Fibroblast of lung (primary cell): Measurements from ENCODE around the gene OR2T27.

ENCODE experiments used
- EZH2 ChIP-seq: IDR thresholded peaks from 2 replicates; pipeline ENCODE4 v1.5.1; 2012; ENCODE audit warnings: low read length, control low read depth, mild to moderate bottlenecking; ENCODE audit errors: missing control alignments
- TF ChIP-seq, protein P1 (sequence below), 2 donors: IDR thresholded peaks in 1 of 2; conservative IDR thresholded peaks in 1 of 2; 1 replicate in 1 of 2; 2 replicates in 1 of 2; pipeline ENCODE4 v1.5.1; 2011 to 2012; ENCODE audit warnings: low read length in 2 of 2, control low read depth in 1 of 2, inconsistent platforms in 1 of 2, low read depth in 1 of 2, mild to moderate bottlenecking in 1 of 2

DNA sequence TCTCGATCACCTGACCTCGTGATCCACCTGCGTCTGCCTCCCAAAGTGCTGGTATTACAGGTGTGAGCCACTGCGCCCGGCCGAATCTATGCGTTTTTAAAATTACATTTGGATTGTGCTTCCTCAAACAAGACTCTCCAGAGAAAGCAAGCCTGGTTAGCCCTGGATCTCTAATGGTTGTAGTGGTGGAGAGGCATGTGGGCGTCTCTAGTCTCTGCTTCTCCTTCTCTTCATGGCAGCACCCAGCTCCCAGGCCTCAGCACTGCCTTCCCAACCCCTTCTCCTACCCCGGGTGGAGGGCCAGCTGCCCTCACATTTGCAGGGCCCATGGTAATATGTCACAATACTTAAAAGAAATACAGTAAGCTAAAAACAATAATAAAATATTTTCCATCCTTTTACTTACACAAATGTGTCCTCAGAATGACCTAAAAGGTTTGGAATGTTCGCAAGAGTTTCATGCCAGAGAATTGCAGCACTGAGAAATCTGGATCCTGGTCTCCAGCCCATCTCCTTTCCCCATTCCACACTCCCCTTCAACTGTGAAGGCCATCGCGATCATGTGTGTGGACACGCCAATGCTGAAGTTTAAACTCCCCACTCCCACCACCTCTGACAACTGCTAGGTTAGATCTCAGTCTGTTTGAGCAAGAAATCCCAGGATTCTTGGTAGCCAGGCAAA, 40.3 kb upstream of the OR2T27 start:
- no peak for TF ChIP-seq EZH2
- TF ChIP-seq, protein P1, sequence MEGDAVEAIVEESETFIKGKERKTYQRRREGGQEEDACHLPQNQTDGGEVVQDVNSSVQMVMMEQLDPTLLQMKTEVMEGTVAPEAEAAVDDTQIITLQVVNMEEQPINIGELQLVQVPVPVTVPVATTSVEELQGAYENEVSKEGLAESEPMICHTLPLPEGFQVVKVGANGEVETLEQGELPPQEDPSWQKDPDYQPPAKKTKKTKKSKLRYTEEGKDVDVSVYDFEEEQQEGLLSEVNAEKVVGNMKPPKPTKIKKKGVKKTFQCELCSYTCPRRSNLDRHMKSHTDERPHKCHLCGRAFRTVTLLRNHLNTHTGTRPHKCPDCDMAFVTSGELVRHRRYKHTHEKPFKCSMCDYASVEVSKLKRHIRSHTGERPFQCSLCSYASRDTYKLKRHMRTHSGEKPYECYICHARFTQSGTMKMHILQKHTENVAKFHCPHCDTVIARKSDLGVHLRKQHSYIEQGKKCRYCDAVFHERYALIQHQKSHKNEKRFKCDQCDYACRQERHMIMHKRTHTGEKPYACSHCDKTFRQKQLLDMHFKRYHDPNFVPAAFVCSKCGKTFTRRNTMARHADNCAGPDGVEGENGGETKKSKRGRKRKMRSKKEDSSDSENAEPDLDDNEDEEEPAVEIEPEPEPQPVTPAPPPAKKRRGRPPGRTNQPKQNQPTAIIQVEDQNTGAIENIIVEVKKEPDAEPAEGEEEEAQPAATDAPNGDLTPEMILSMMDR (conservative IDR thresholded peaks at IDR 0.05 in 1 of 2, IDR thresholded peaks at IDR 0.05 in 1 of 2; ENCODE audit: low read depth in 1 of 2, low read length in 2 of 2): no peak
